Neural progenitor cell (in vitro differentiated cells): ENCODE measurements around the gene ENPEP. TPM values are rescaled to one million over a fixed set of nuclear protein-coding genes. Genes with fewer than 3 reads are reported as not detected.
A peak's percentile ranks its signal among the peaks of the same experiment; 100 is the strongest.

ENCODE experiments used
- DNase-seq: peaks from one replicate; pipeline ENCODE4 v3.0.0-alpha.2; 2016; ENCODE audit warnings: low spot score
- H2AFZ ChIP-seq: fragments of 200-600 bp; sonication (generic); replicated peaks from 2 replicates; pipeline ENCODE4 v1.6.1; 2016; ENCODE audit warnings: antibody characterized with exemption
- H3F3A ChIP-seq: fragments of 200-600 bp; sonication (generic); 2 replicates; pipeline ENCODE4 v1.6.1; 2016; ENCODE audit warnings: antibody characterized with exemption, low read depth
- H3K27ac ChIP-seq: fragments of 200-600 bp; sonication (generic); 2 replicates; pipeline ENCODE4 v1.5.1; 2016; ENCODE audit warnings: mild to moderate bottlenecking
- H3K27me3 ChIP-seq: fragments of 200-600 bp; sonication (generic); 2 replicates; pipeline ENCODE4 v1.6.1; 2016; ENCODE audit warnings: mild to moderate bottlenecking, moderate library complexity
- H3K36me3 ChIP-seq: fragments of 200-600 bp; sonication (generic); 2 replicates; pipeline ENCODE4 v1.5.1; 2016
- H3K4me1 ChIP-seq: fragments of 200-600 bp; sonication (generic); 2 replicates; pipeline ENCODE4 v1.6.1; 2016; ENCODE audit warnings: mixed run types
- H3K4me2 ChIP-seq: fragments of 200-600 bp; sonication (generic); 2 replicates; pipeline ENCODE4 v1.6.1; 2016
- H3K4me3 ChIP-seq: fragments of 200-600 bp; sonication (generic); 2 replicates; pipeline ENCODE4 v1.5.1; 2016
- H3K79me2 ChIP-seq: fragments of 200-600 bp; sonication (generic); 2 replicates; pipeline ENCODE4 v1.6.1; 2016; ENCODE audit warnings: low read depth
- H3K9ac ChIP-seq: fragments of 200-600 bp; sonication (generic); 2 replicates; pipeline ENCODE4 v1.6.1; 2016
- H3K9me3 ChIP-seq: fragments of 200-600 bp; sonication (generic); 2 replicates; pipeline ENCODE4 v1.5.1; 2016; ENCODE audit warnings: low read depth
- H4K20me1 ChIP-seq: fragments of 200-600 bp; sonication (generic); 2 replicates; pipeline ENCODE4 v1.6.1; 2016; ENCODE audit warnings: low read depth
- H3K27ac Mint-ChIP-seq: 3 replicates; pipeline ENCODE4 v1.8.0; 2021; ENCODE audit warnings: mixed read lengths
- H3K27me3 Mint-ChIP-seq: 2 replicates; pipeline ENCODE4 v1.8.0; 2022; ENCODE audit warnings: low read depth, mild to moderate bottlenecking, inconsistent platforms, moderate library complexity, mixed read lengths; ENCODE audit not compliant: insufficient read depth
- H3K36me3 Mint-ChIP-seq: 3 replicates; pipeline ENCODE4 v1.8.0; 2021; ENCODE audit warnings: mixed read lengths
- H3K4me1 Mint-ChIP-seq: 3 replicates; pipeline ENCODE4 v1.8.0; 2021; ENCODE audit warnings: mixed read lengths
- H3K4me3 Mint-ChIP-seq: 3 replicates; pipeline ENCODE4 v1.8.0; 2021; ENCODE audit warnings: mild to moderate bottlenecking, moderate library complexity, mixed read lengths
- H3K9me3 Mint-ChIP-seq: 3 replicates; pipeline ENCODE4 v1.8.0; 2020; ENCODE audit warnings: mixed read lengths
- EZH2 ChIP-seq: fragments of 200-600 bp; sonication (generic); IDR thresholded peaks from 2 replicates; pipeline ENCODE4 v1.6.1; 2017; ENCODE audit warnings: antibody characterized with exemption, mild to moderate bottlenecking, moderate library complexity
- EZH2phosphoT487 ChIP-seq: fragments of 200-600 bp; sonication (generic); IDR thresholded peaks from 2 replicates; pipeline ENCODE4 v1.6.1; 2017; ENCODE audit warnings: antibody characterized with exemption
- total RNA-seq: library from RNA; depleted of rRNA; stranded (reverse); fragments of >200 nt; gene quantifications from 2 replicates; pipeline ENCODE4 v1.2.3, GENCODE V29; 2015; ENCODE audit warnings: low replicate concordance
- TF ChIP-seq, protein P1 (sequence below): fragments of 200-600 bp; sonication (generic); IDR thresholded peaks from 2 replicates; pipeline ENCODE4 v1.5.1; 2017; ENCODE audit warnings: antibody characterized with exemption, mild to moderate bottlenecking

Gene ENPEP
- total RNA-seq, 1 donor from 2014 or later: 1.5 TPM

DNA sequence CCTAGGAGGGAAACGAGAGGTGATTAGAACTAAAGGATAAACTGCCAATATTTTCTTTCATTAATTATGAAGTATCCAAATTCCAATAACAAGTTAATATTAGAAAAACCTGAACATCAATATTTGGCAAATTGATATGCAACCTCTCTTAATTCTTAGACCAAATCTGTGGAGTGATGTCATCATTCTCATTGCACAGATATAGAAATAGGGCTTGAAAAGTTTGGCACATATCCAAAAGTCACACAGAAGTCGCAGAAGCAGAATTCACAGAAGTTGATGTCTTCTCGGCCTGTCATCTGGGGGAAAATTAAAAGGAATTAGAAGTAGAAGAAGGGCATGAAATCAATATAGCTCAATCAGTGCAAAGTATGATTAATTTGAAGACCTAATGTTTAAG lies 36.9 kb downstream of the ENPEP start:
- Histone ChIP-seq H3K9me3 (no peaks in the 10 kb centered on the region), H3K27ac (no peak overlapping the region), H3F3A (no peaks in the 10 kb centered on the region), H3K4me1 (no peaks in the 10 kb centered on the region), H4K20me1 (no peaks in the 10 kb centered on the region), H3K36me3 (no peaks in the 10 kb centered on the region), H3K4me3 (no peak overlapping the region), H3K27me3 (no peaks in the 10 kb centered on the region), H2AFZ (no peak overlapping the region), H3K4me2 (no peak overlapping the region), H3K9ac (no peak overlapping the region), H3K79me2 (no peaks in the 10 kb centered on the region)
- Mint-ChIP-seq H3K36me3 (no peaks in the 10 kb centered on the region), H3K9me3 (no peaks in the 10 kb centered on the region), H3K4me3 (no peak overlapping the region), H3K27me3 (no peaks in the 10 kb centered on the region), H3K4me1 (no peaks in the 10 kb centered on the region), H3K27ac (no peak overlapping the region)
- no peak for DNase-seq
- TF ChIP-seq, protein P1, sequence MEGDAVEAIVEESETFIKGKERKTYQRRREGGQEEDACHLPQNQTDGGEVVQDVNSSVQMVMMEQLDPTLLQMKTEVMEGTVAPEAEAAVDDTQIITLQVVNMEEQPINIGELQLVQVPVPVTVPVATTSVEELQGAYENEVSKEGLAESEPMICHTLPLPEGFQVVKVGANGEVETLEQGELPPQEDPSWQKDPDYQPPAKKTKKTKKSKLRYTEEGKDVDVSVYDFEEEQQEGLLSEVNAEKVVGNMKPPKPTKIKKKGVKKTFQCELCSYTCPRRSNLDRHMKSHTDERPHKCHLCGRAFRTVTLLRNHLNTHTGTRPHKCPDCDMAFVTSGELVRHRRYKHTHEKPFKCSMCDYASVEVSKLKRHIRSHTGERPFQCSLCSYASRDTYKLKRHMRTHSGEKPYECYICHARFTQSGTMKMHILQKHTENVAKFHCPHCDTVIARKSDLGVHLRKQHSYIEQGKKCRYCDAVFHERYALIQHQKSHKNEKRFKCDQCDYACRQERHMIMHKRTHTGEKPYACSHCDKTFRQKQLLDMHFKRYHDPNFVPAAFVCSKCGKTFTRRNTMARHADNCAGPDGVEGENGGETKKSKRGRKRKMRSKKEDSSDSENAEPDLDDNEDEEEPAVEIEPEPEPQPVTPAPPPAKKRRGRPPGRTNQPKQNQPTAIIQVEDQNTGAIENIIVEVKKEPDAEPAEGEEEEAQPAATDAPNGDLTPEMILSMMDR: no peak
- no peak for TF ChIP-seq EZH2phosphoT487
- no peak for TF ChIP-seq EZH2

DNA sequence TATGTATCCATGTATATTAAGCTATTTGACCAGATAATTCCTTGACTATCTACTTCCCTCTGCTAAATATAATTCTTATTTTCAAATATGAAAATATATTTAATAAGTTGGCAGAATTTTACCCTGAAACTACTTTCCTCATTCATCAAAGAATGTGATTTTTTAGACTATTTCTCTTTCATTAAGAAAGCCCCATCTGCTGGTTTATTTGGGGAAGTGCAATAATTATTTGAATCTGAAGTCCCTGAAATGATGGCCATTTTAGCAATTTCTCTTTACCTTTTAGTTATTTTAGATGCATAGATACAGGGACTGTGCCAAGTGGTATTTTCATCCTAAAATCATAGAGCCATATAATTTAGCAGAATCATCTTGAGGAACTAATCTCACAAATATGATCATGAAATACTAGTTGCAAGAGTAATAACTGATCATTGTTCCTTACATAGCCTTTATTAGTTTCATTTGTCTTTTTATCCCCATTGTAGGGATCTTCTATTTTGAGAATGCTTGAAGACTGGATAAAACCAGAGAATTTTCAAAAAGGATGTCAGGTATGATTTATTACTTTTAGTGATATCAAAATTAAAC lies 39.0 kb downstream of the ENPEP start:
- Histone ChIP-seq H3K27ac (no peak overlapping the region), H3K79me2 (no peaks in the 10 kb centered on the region), H3K9ac (no peak overlapping the region), H3K4me1 (no peaks in the 10 kb centered on the region), H3K36me3 (no peaks in the 10 kb centered on the region), H3K9me3 (no peaks in the 10 kb centered on the region), H3K27me3 (no peaks in the 10 kb centered on the region), H3F3A (no peaks in the 10 kb centered on the region), H4K20me1 (no peaks in the 10 kb centered on the region), H3K4me3 (no peak overlapping the region), H3K4me2 (no peak overlapping the region), H2AFZ (no peak overlapping the region)
- H3K27ac Mint-ChIP-seq: no peak overlapping the region
- peak; percentile 37 for DNase-seq
- no peaks in the 10 kb centered on the region for H3K27me3 Mint-ChIP-seq
- no peaks in the 10 kb centered on the region for H3K36me3 Mint-ChIP-seq
- H3K4me1 Mint-ChIP-seq: no peaks in the 10 kb centered on the region
- H3K4me3 Mint-ChIP-seq: no peak overlapping the region
- H3K9me3 Mint-ChIP-seq: no peaks in the 10 kb centered on the region
- no peak for TF ChIP-seq EZH2phosphoT487
- TF ChIP-seq, protein P1: peak; percentile 79
- TF ChIP-seq EZH2: no peak

DNA sequence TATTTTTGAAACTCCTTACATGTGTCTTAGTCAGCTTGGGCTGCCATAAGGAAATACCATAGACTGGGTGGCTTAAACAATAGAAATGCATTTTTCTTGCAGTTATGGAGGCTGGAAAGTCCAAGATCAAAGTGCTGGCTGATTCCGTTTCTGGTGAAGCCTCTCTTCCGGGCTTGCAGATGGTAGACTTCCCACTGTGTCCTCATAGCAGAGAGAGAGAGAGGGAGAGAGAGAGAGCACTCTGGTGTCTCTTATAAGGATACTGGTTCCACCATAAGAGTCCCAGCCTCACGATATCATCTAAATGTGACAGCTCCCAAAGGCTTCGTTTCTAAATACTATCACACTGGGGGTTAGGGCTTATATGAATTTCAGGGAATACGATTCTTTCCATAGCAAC lies 39.7 kb downstream of the ENPEP start:
- Mint-ChIP-seq H3K27ac (no peak overlapping the region), H3K27me3 (no peaks in the 10 kb centered on the region), H3K9me3 (no peaks in the 10 kb centered on the region), H3K36me3 (no peaks in the 10 kb centered on the region), H3K4me3 (no peak overlapping the region), H3K4me1 (no peaks in the 10 kb centered on the region)
- Histone ChIP-seq H3K27me3 (no peaks in the 10 kb centered on the region), H3K27ac (no peak overlapping the region), H3K9me3 (no peaks in the 10 kb centered on the region), H3K4me2 (no peak overlapping the region), H3K36me3 (no peaks in the 10 kb centered on the region), H4K20me1 (no peaks in the 10 kb centered on the region), H2AFZ (no peak overlapping the region), H3K9ac (no peak overlapping the region), H3F3A (no peaks in the 10 kb centered on the region), H3K4me1 (no peaks in the 10 kb centered on the region), H3K79me2 (no peaks in the 10 kb centered on the region), H3K4me3 (no peak overlapping the region)
- DNase-seq: no peak
- TF ChIP-seq EZH2 (no peak), EZH2phosphoT487 (no peak)
- TF ChIP-seq, protein P1: no peak
